A549 (cell line): ENCODE measurements around the gene CDC42SE1.

Experiments used
- CTCF ChIP-seq: fragments of >200 bp; sonication (Bioruptor Twin); formaldehyde crosslinking; IDR thresholded peaks from 3 replicates; pipeline ENCODE4 v1.5.1; 2016
- MAX ChIP-seq: IDR thresholded peaks from 2 replicates; pipeline ENCODE4 v1.6.1; 2012

- no peak for TF ChIP-seq CTCF
- TF ChIP-seq MAX: no peak
These were observed 56.2 kb downstream of the CDC42SE1 start for GRCh38 chr1:151003180-151003579.
